ENCODE data around the gene ALPL.

GRCh38 chr1:21621761-21622436 lies 112.7 kb downstream of the ALPL start:
- TF ChIP-seq YY1 (IDR thresholded peaks at IDR 0.05; ENCODE audit: insufficient read depth, insufficient read length) (no peak), ZNF274 (IDR thresholded peaks at IDR 0.05; ENCODE audit: low read depth, low read length) (no peak), SUZ12 (IDR thresholded peaks at IDR 0.05; ENCODE audit: extremely low read depth, insufficient read depth, insufficient read length) (no peak)
